ENCODE data around the gene DNAJC6.

The DNAJC6 gene

GRCh38 chr1:65297706-65298105 is 11.6 kb upstream of the DNAJC6 start:
- DNase-seq: no peak

- DNase-seq: no peak
Measured at GRCh38 chr1:65299328-65299727, 10.0 kb upstream of the DNAJC6 start.

- DNase-seq: no peak
Measured at GRCh38 chr1:65308781-65309303, 501 bp upstream of the DNAJC6 start.

GRCh38 chr1:65310078-65310587 is 790 bp downstream of the DNAJC6 start:
- DNase-seq: no peak

- DNase-seq: no peak
Measured at GRCh38 chr1:65311760-65312159, 2.4 kb downstream of the DNAJC6 start.

- DNase-seq: no peak
Measured at GRCh38 chr1:65316233-65316632, 6.9 kb downstream of the DNAJC6 start.

- no peak for DNase-seq
Measured at GRCh38 chr1:65317866-65318653, 8.7 kb downstream of the DNAJC6 start.

GRCh38 chr1:65319141-65319540 is 9.8 kb downstream of the DNAJC6 start:
- no peak for DNase-seq

- DNase-seq: no peak
Measured at GRCh38 chr1:65319754-65320153, 10.4 kb downstream of the DNAJC6 start.

GRCh38 chr1:65321879-65322278 is 12.5 kb downstream of the DNAJC6 start:
- no peak for DNase-seq

GRCh38 chr1:65323246-65323645 is 13.9 kb downstream of the DNAJC6 start:
- no peak for DNase-seq

- no peak for DNase-seq
Measured at GRCh38 chr1:65330021-65330420, 20.7 kb downstream of the DNAJC6 start.

GRCh38 chr1:65330822-65331221 is 21.5 kb downstream of the DNAJC6 start:
- DNase-seq: no peak

GRCh38 chr1:65332821-65333220 is 23.5 kb downstream of the DNAJC6 start:
- no peak for DNase-seq

- no peak for DNase-seq
Measured at GRCh38 chr1:65334081-65334480, 24.7 kb downstream of the DNAJC6 start.

- DNase-seq: no peak
Measured at GRCh38 chr1:65339866-65340468, 30.6 kb downstream of the DNAJC6 start.

GRCh38 chr1:65341381-65341780 is 32.0 kb downstream of the DNAJC6 start:
- no peak for DNase-seq

- no peak for DNase-seq
Measured at GRCh38 chr1:65343286-65343685, 33.9 kb downstream of the DNAJC6 start.

- DNase-seq: no peak
Measured at GRCh38 chr1:65344171-65344814, 35.0 kb downstream of the DNAJC6 start.

- no peak for DNase-seq
Measured at GRCh38 chr1:65346190-65346589, 36.8 kb downstream of the DNAJC6 start.

- DNase-seq: no peak
Measured at GRCh38 chr1:65355031-65355712, 45.8 kb downstream of the DNAJC6 start.

- no peak for DNase-seq
Measured at GRCh38 chr1:65357291-65357960, 48.1 kb downstream of the DNAJC6 start.

Measured in activated gamma-delta T cell (primary cell).